Measurements from ENCODE around the gene ETV1.

The ETV1 gene

DNA sequence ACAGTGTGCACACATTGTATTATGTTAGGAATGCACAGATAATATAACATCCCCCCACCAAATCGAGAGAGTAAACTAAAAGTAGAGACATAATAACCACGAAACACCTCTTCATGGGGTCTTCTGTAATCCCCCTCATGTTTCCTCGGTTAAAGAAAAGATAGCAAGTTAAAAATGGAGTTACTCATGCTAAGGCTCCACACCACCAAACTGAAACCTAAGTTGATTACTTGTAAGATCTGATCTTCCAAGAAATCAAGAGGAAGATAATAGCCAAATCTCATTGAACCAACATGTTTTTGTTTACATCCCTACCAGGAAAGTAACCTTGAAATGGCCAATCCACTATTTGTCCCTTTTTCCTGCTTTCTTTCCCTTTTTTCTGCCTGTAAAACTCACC is 11.7 kb upstream of the ETV1 start:
- H3K4me1 ChIP-seq (ENCODE audit: low read length), result no peaks in the 10 kb centered on the region
- H3K79me2 ChIP-seq (ENCODE audit: low read length), result no peaks in the 10 kb centered on the region
- H3K4me3 ChIP-seq (ENCODE audit: low read length), result no peak overlapping the region
- H4K20me1 ChIP-seq (ENCODE audit: insufficient read depth, low read length), result no peaks in the 10 kb centered on the region
- no peak for DNase-seq
- H2AFZ ChIP-seq (ENCODE audit: low read length), result no peak overlapping the region
- no peaks in the 10 kb centered on the region for H3K9me3 ChIP-seq (replicated peaks; ENCODE audit: insufficient read depth, low read length)
- H3F3A ChIP-seq (ENCODE audit: insufficient read depth, low read length), result no peaks in the 10 kb centered on the region
- no peaks in the 10 kb centered on the region for H3K36me3 ChIP-seq (replicated peaks; ENCODE audit: insufficient read depth, low read length)
- H3K27ac ChIP-seq (ENCODE audit: low read length), result no peak overlapping the region
- no peak overlapping the region for H3K9ac ChIP-seq (ENCODE audit: low read length)
- H3K27me3 ChIP-seq (replicated peaks; ENCODE audit: insufficient read depth, low read length), result no peaks in the 10 kb centered on the region
- no peak overlapping the region for H3K4me2 ChIP-seq (ENCODE audit: low read depth, low read length)
- no peaks in the 10 kb centered on the region for H3K9me2 ChIP-seq (replicated peaks; ENCODE audit: insufficient read depth, low read length)
- TF ChIP-seq EZH2 (optimal IDR thresholded peaks at IDR 0.05; ENCODE audit: low read depth, low read length), result no peak
- no peak for TF ChIP-seq EZH2phosphoT487 (IDR thresholded peaks at IDR 0.05; ENCODE audit: low read length)
- TF ChIP-seq, protein P1, sequence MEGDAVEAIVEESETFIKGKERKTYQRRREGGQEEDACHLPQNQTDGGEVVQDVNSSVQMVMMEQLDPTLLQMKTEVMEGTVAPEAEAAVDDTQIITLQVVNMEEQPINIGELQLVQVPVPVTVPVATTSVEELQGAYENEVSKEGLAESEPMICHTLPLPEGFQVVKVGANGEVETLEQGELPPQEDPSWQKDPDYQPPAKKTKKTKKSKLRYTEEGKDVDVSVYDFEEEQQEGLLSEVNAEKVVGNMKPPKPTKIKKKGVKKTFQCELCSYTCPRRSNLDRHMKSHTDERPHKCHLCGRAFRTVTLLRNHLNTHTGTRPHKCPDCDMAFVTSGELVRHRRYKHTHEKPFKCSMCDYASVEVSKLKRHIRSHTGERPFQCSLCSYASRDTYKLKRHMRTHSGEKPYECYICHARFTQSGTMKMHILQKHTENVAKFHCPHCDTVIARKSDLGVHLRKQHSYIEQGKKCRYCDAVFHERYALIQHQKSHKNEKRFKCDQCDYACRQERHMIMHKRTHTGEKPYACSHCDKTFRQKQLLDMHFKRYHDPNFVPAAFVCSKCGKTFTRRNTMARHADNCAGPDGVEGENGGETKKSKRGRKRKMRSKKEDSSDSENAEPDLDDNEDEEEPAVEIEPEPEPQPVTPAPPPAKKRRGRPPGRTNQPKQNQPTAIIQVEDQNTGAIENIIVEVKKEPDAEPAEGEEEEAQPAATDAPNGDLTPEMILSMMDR (IDR thresholded peaks at IDR 0.05; ENCODE audit: low read length), result no peak

DNA sequence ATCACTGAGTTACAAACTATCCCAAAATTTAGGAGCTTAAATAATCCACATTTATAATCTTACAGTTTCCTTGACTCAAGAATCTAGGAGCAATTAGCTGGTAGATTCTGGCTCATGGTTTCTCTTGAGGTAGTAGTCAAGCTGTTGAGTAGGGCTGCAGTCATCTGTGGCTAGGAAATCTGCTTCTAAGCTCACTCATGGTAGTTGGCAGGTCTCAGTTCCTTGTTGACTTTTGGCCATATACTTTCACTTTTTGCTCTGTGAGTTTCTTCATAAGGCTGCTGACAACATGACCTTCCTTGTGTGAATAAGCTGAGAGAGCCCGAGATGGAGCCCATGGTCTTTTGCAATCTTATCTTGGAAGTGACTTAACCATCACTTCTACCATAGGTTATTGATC is 10.8 kb upstream of the ETV1 start:
- no peak overlapping the region for H2AFZ ChIP-seq (ENCODE audit: low read length)
- no peaks in the 10 kb centered on the region for H3K79me2 ChIP-seq (ENCODE audit: low read length)
- no peaks in the 10 kb centered on the region for H3K36me3 ChIP-seq (replicated peaks; ENCODE audit: insufficient read depth, low read length)
- no peaks in the 10 kb centered on the region for H3K9me2 ChIP-seq (replicated peaks; ENCODE audit: insufficient read depth, low read length)
- peak; percentile 33 for DNase-seq
- no peak overlapping the region for H3K9ac ChIP-seq (ENCODE audit: low read length)
- no peak overlapping the region for H3K4me2 ChIP-seq (ENCODE audit: low read depth, low read length)
- H3K4me3 ChIP-seq (ENCODE audit: low read length), result no peak overlapping the region
- no peaks in the 10 kb centered on the region for H3F3A ChIP-seq (ENCODE audit: insufficient read depth, low read length)
- no peaks in the 10 kb centered on the region for H3K4me1 ChIP-seq (ENCODE audit: low read length)
- no peaks in the 10 kb centered on the region for H3K9me3 ChIP-seq (replicated peaks; ENCODE audit: insufficient read depth, low read length)
- H4K20me1 ChIP-seq (ENCODE audit: insufficient read depth, low read length), result no peaks in the 10 kb centered on the region
- TF ChIP-seq, protein P1 (IDR thresholded peaks at IDR 0.05; ENCODE audit: low read length), result no peak
- no peak for TF ChIP-seq EZH2phosphoT487 (IDR thresholded peaks at IDR 0.05; ENCODE audit: low read length)
- no peak for TF ChIP-seq EZH2 (optimal IDR thresholded peaks at IDR 0.05; ENCODE audit: low read depth, low read length)
- no peak overlapping the region for H3K27ac ChIP-seq (ENCODE audit: low read length)
- no peaks in the 10 kb centered on the region for H3K27me3 ChIP-seq (replicated peaks; ENCODE audit: insufficient read depth, low read length)

DNA sequence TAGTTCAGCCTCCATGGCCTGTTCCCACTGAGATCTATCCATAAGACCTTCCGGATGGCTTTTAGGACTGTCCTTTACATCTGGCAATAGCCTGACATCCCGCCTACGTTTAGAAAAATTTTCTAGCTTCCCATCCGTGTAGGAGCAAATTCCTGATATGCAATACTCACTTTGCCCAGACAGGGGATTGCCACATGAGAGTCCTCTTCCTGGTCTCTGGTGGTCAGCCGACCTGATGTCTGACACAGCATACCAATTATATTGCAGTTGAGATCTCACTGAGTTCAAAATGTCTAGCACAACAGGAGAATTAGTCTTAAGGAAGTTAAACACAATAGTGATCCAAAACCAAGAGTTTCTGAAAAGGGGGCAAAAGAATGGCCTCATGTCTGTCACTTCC is 9.4 kb upstream of the ETV1 start:
- no peak overlapping the region for H2AFZ ChIP-seq (ENCODE audit: low read length)
- H3K79me2 ChIP-seq (ENCODE audit: low read length), result no peaks in the 10 kb centered on the region
- no peak overlapping the region for H3K27ac ChIP-seq (ENCODE audit: low read length)
- H3F3A ChIP-seq (ENCODE audit: insufficient read depth, low read length), result no peaks in the 10 kb centered on the region
- H3K9ac ChIP-seq (ENCODE audit: low read length), result no peak overlapping the region
- no peak for DNase-seq
- no peaks in the 10 kb centered on the region for H3K9me2 ChIP-seq (replicated peaks; ENCODE audit: insufficient read depth, low read length)
- H3K27me3 ChIP-seq (replicated peaks; ENCODE audit: insufficient read depth, low read length), result no peaks in the 10 kb centered on the region
- H3K9me3 ChIP-seq (replicated peaks; ENCODE audit: insufficient read depth, low read length), result no peaks in the 10 kb centered on the region
- H3K36me3 ChIP-seq (replicated peaks; ENCODE audit: insufficient read depth, low read length), result no peaks in the 10 kb centered on the region
- H3K4me1 ChIP-seq (ENCODE audit: low read length), result no peaks in the 10 kb centered on the region
- no peak overlapping the region for H3K4me3 ChIP-seq (ENCODE audit: low read length)
- TF ChIP-seq EZH2phosphoT487 (IDR thresholded peaks at IDR 0.05; ENCODE audit: low read length), result no peak
- TF ChIP-seq, protein P1 (IDR thresholded peaks at IDR 0.05; ENCODE audit: low read length), result no peak
- no peak for TF ChIP-seq EZH2 (optimal IDR thresholded peaks at IDR 0.05; ENCODE audit: low read depth, low read length)
- no peak overlapping the region for H3K4me2 ChIP-seq (ENCODE audit: low read depth, low read length)
- no peaks in the 10 kb centered on the region for H4K20me1 ChIP-seq (ENCODE audit: insufficient read depth, low read length)

All from MM.1S (cell line).